Prostate gland (tissue), 2 donors: ENCODE measurements around the gene MEIS2. TPM values are rescaled to one million over a fixed set of nuclear protein-coding genes. Genes with fewer than 3 reads are reported as not detected.

Source experiments
- DNase-seq: peaks from one replicate; pipeline ENCODE4 v3.0.0-alpha.2; 2019; ENCODE audit warnings: low spot score
- H3K27ac ChIP-seq, 2 donors: fragments of 200-600 bp; sonication (generic); 2 replicates each; pipeline ENCODE4 v1.5.1; 2017 to 2019
- H3K27me3 ChIP-seq: fragments of 200-600 bp; sonication (generic); replicated peaks from 2 replicates; pipeline ENCODE4 v1.5.1; 2019; ENCODE audit not compliant: insufficient read depth
- H3K36me3 ChIP-seq, 2 donors: fragments of 200-600 bp; sonication (generic); 1 replicate in 1 of 2; 2 replicates in 1 of 2; pipeline versions ENCODE4 v1.5.1 to v1.8.1; 2017 to 2019
- H3K4me1 ChIP-seq: fragments of 200-600 bp; sonication (generic); replicated peaks from 2 replicates; pipeline ENCODE4 v1.5.1; 2019
- H3K4me3 ChIP-seq, 2 donors: fragments of 200-600 bp; sonication (generic); 2 replicates each; pipeline ENCODE4 v1.5.1; 2017 to 2019
- H3K9me3 ChIP-seq: fragments of 200-600 bp; sonication (generic); 2 replicates; pipeline ENCODE4 v1.5.1; 2017
- CTCF ChIP-seq, 4 experiments: fragments of 200-600 bp in 2 of 4; fragments of 450-650 bp in 2 of 4; sonication (generic) in 2 of 4; IDR thresholded peaks; 1 replicate in 3 of 4; 2 replicates in 1 of 4; pipeline ENCODE4 v1.5.1; 2016 to 2019; ENCODE audit warnings: antibody characterized with exemption in 4 of 4, mild to moderate bottlenecking in 2 of 4, moderate library complexity in 2 of 4
- POLR2A ChIP-seq: fragments of 450-650 bp; IDR thresholded peaks from one replicate; pipeline ENCODE4 v1.6.1; 2016; ENCODE audit warnings: antibody characterized with exemption, mild to moderate bottlenecking
- POLR2AphosphoS5 ChIP-seq: sonication (generic); formaldehyde crosslinking; IDR thresholded peaks from one replicate; pipeline ENCODE4 v1.6.1; 2017; ENCODE audit warnings: antibody characterized with exemption
- WGBS: methylation state at CpG from one replicate; pipeline ENCODE4 v1.1.5; 2018; 5-methylcytosine and 5-hydroxymethylcytosine counted together
- intact Hi-C: fragments of 100-400 bp; cut with DNase I; formaldehyde crosslinking; loops from one replicate; pipeline ENCODE4 v1.14.2; 2022
- total RNA-seq, 2 donors: library from RNA; depleted of rRNA; stranded (reverse); fragments of >200 nt; gene quantifications; one replicate each; pipeline ENCODE4 v1.1.0, GENCODE V29; 2016

MEIS2 gene
- total RNA-seq, 2 donors from 2014 or later, result 53.4 to 73.2 TPM

DNA sequence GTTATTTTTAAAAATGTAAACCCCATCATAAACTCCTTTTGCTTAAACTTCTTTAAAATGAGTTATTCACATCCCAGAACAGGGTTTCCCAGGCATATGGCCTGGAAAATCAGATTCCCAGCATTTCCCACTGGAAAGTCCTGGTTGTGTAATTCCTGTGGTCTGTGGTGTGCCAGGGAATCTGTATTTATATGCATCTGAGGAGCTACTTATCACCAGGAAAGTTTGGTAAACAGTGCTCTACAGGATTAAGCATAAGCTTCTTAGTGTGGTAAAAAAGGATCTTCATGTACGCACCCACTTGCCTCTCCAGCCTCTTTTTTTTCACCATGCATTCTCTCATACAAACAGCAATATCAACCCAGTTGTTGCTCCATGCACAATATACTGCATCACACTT is 28.2 kb downstream of the MEIS2 start:
- no peak for TF ChIP-seq CTCF (IDR thresholded peaks at IDR 0.05)
- no peak for TF ChIP-seq POLR2AphosphoS5
- TF ChIP-seq POLR2A, result no peak
- no peak overlapping the region for H3K4me3 ChIP-seq
- intact Hi-C loops, result no loop called here
- H3K27ac ChIP-seq, result no peak overlapping the region
- no peak for DNase-seq
- no peaks in the 10 kb centered on the region for H3K27me3 ChIP-seq
- H3K9me3 ChIP-seq, result no peaks in the 10 kb centered on the region
- no peaks in the 10 kb centered on the region for H3K4me1 ChIP-seq
- H3K36me3 ChIP-seq, result no peaks in the 10 kb centered on the region
- whole genome bisulfite sequencing, result 88% methylated on average over 1 of the region's 1 CpG

- Histone ChIP-seq H3K36me3 (no peaks in the 10 kb centered on the region), H3K4me1 (no peaks in the 10 kb centered on the region), H3K27ac (no peak overlapping the region), H3K27me3 (no peaks in the 10 kb centered on the region), H3K4me3 (no peak overlapping the region), H3K9me3 (no peaks in the 10 kb centered on the region)
- TF ChIP-seq POLR2A (no peak), POLR2AphosphoS5 (no peak), CTCF (IDR thresholded peaks at IDR 0.05) (no peak)
- WGBS, result 61% methylated on average over 3 of the region's 3 CpGs
- intact Hi-C loops, result no loop called here
- DNase-seq, result no peak
Measured at GRCh38 chr15:37071134-37071533, 29.2 kb downstream of the MEIS2 start.

- Histone ChIP-seq H3K27ac (no peak overlapping the region), H3K4me1 (no peaks in the 10 kb centered on the region), H3K27me3 (no peaks in the 10 kb centered on the region), H3K36me3 (no peaks in the 10 kb centered on the region), H3K4me3 (no peak overlapping the region), H3K9me3 (no peaks in the 10 kb centered on the region)
- DNase-seq, result no peak
- WGBS, result 88% methylated on average over 2 of the region's 2 CpGs
- intact Hi-C loops, result no loop called here
- TF ChIP-seq POLR2AphosphoS5 (no peak), POLR2A (no peak), CTCF (IDR thresholded peaks at IDR 0.05) (no peak)
Measured at GRCh38 chr15:37070686-37071085, 29.7 kb downstream of the MEIS2 start.

DNA sequence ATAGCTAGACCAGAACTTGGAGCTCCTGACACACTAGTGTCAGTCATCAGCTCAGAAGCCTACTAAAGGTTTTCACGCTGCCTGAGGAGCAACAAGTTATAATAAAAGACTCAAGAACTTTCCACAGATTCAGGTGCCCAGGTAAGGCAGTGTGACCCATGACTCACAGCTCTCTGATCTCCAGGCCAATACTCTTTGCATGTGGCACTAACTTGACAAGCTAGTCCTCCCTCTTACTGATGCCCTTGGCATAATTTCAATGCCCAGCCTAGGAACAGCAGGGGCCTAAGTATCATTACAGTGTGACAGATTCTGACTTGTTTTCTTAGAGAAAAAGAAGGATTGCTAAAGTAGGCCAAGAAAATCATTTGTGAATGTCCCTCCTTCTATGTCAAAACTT is 38.4 kb downstream of the MEIS2 start:
- Histone ChIP-seq H3K4me1 (no peaks in the 10 kb centered on the region), H3K4me3 (no peak overlapping the region), H3K9me3 (no peaks in the 10 kb centered on the region), H3K27me3 (no peaks in the 10 kb centered on the region), H3K36me3 (no peaks in the 10 kb centered on the region), H3K27ac (no peak overlapping the region)
- intact Hi-C loops, result no loop called here
- 65% methylated on average over 1 of the region's 1 CpG for WGBS
- TF ChIP-seq CTCF (IDR thresholded peaks at IDR 0.05) (no peak), POLR2A (no peak), POLR2AphosphoS5 (no peak)
- no peak for DNase-seq

DNA sequence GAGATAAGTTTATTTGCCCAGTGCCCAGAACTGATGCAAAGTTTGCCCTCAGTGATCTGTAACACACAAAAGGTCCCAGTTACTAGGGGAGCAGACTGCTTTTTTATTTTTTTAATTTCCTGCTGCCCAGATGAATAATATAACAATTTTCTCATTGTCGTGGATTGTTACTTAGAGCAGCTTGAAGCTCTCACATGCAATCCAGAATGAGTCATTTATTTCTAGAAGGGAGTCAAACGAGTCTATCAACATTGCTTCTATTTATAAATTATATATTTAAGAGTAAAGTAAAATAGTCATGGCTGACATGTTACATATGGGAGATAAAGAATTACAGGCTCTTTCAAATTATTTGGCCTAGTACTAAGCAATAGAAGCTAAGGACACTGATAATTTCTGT is 41.3 kb downstream of the MEIS2 start:
- intact Hi-C loops, result no loop called here
- no peak for DNase-seq
- TF ChIP-seq POLR2AphosphoS5 (no peak), POLR2A (no peak), CTCF (IDR thresholded peaks at IDR 0.05) (no peak)
- Histone ChIP-seq H3K36me3 (no peaks in the 10 kb centered on the region), H3K27ac (no peak overlapping the region), H3K4me1 (no peaks in the 10 kb centered on the region), H3K9me3 (no peaks in the 10 kb centered on the region), H3K27me3 (no peaks in the 10 kb centered on the region), H3K4me3 (no peak overlapping the region)
- WGBS, result 10% methylated on average over 2 of the region's 2 CpGs
